EL (cell line): ENCODE data around the gene TMEM271.
"Not testable (repeated sequence)": the region's sequence is repeated elsewhere in the genome, so short reads cannot be mapped to it uniquely, and the experiment has no call there.

ENCODE experiments used
- DNase-seq: peaks from one replicate; pipeline ENCODE4 v3.0.0-alpha.2; 2016

The TMEM271 gene

GRCh38 chr4:561426-561825 is 14.7 kb downstream of the TMEM271 start:
- no peak for DNase-seq

- DNase-seq, result no peak
These were observed 15.3 kb downstream of the TMEM271 start for GRCh38 chr4:560731-561291.

GRCh38 chr4:560061-560460 is 16.0 kb downstream of the TMEM271 start:
- no peak for DNase-seq

GRCh38 chr4:555566-556275 is 20.4 kb downstream of the TMEM271 start:
- no peak for DNase-seq

GRCh38 chr4:554793-555320 is 21.2 kb downstream of the TMEM271 start:
- DNase-seq, result not testable (repeated sequence)

GRCh38 chr4:552019-552418 is 24.1 kb downstream of the TMEM271 start:
- no peak for DNase-seq

GRCh38 chr4:550268-550667 is 25.8 kb downstream of the TMEM271 start:
- not testable (repeated sequence) for DNase-seq

- DNase-seq, result no peak
These were observed 27.1 kb downstream of the TMEM271 start for GRCh38 chr4:548976-549375.

- DNase-seq, result no peak
These were observed 30.5 kb downstream of the TMEM271 start for GRCh38 chr4:545612-546011.

GRCh38 chr4:544386-545105 is 31.5 kb downstream of the TMEM271 start:
- no peak for DNase-seq

- DNase-seq, result no peak
These were observed 34.8 kb downstream of the TMEM271 start for GRCh38 chr4:541271-541670.

GRCh38 chr4:538542-539142 is 37.5 kb downstream of the TMEM271 start:
- DNase-seq, result no peak

- DNase-seq, result no peak
These were observed 38.4 kb downstream of the TMEM271 start for GRCh38 chr4:537436-538264.

GRCh38 chr4:536351-536972 is 39.6 kb downstream of the TMEM271 start:
- DNase-seq, result no peak

- DNase-seq, result no peak
These were observed 40.2 kb downstream of the TMEM271 start for GRCh38 chr4:535924-536281.

GRCh38 chr4:535181-535923 is 40.7 kb downstream of the TMEM271 start:
- no peak for DNase-seq

- no peak for DNase-seq
These were observed 41.4 kb downstream of the TMEM271 start for GRCh38 chr4:534576-535151.

- no peak for DNase-seq
These were observed 42.0 kb downstream of the TMEM271 start for GRCh38 chr4:534101-534575.

GRCh38 chr4:533318-534100 is 42.6 kb downstream of the TMEM271 start:
- DNase-seq, result no peak
